Gastroesophageal sphincter (tissue), 4 donors: ENCODE data around the gene ESR2. TPM values are rescaled to one million over a fixed set of nuclear protein-coding genes. Genes with fewer than 3 reads are reported as not detected.

Experiments
- ATAC-seq: fragments of 150-250 bp; one replicate; pipeline ENCODE4 v1.9.1; 2016; ENCODE audit warnings: mild to moderate bottlenecking, moderate library complexity
- H3K27ac ChIP-seq, 4 donors: fragments of 200-600 bp; sonication (generic) in 3 of 4; 1 replicate in 3 of 4; 2 replicates in 1 of 4; pipeline ENCODE4 v1.5.1; 2016 to 2019
- H3K27me3 ChIP-seq: fragments of 200-600 bp; sonication (generic); one replicate; pipeline ENCODE4 v1.5.1; 2019
- H3K36me3 ChIP-seq, 2 donors: fragments of 200-600 bp; sonication (generic); one replicate each; pipeline ENCODE4 v1.5.1; 2019; ENCODE audit warnings: control low read depth in 1 of 2
- H3K4me1 ChIP-seq, 3 donors: fragments of 200-600 bp; sonication (generic); 1 replicate in 2 of 3; 2 replicates in 1 of 3; pipeline ENCODE4 v1.5.1; 2016 to 2019; ENCODE audit warnings: control low read depth in 2 of 3
- H3K4me3 ChIP-seq, 2 donors: fragments of 200-600 bp; sonication (generic); one replicate each; pipeline ENCODE4 v1.5.1; 2019; ENCODE audit warnings: mild to moderate bottlenecking in 1 of 2, moderate library complexity in 1 of 2
- H3K9me3 ChIP-seq, 3 donors: fragments of 200-600 bp; sonication (generic); one replicate each; pipeline ENCODE4 v1.5.1; 2017 to 2019; ENCODE audit warnings: control low read depth in 2 of 3
- CTCF ChIP-seq, 4 experiments: fragments of 200-600 bp in 2 of 4; fragments of 450-650 bp in 2 of 4; sonication (generic) in 1 of 4; IDR thresholded peaks; one replicate each; pipeline ENCODE4 v1.5.1; 2017 to 2019; ENCODE audit warnings: antibody characterized with exemption in 4 of 4, mild to moderate bottlenecking in 2 of 4, moderate library complexity in 2 of 4
- EP300 ChIP-seq: sonication (generic); formaldehyde crosslinking; IDR thresholded peaks from one replicate; pipeline ENCODE4 v1.6.1; 2017; ENCODE audit warnings: antibody characterized with exemption, mild to moderate bottlenecking
- POLR2A ChIP-seq, 2 donors: fragments of 450-650 bp; IDR thresholded peaks; one replicate each; pipeline ENCODE4 v1.6.1; 2017; ENCODE audit warnings: antibody characterized with exemption in 2 of 2, mild to moderate bottlenecking in 2 of 2, moderate library complexity in 1 of 2
- POLR2AphosphoS5 ChIP-seq: sonication (generic); formaldehyde crosslinking; IDR thresholded peaks from one replicate; pipeline ENCODE4 v1.6.1; 2017; ENCODE audit warnings: antibody characterized with exemption
- WGBS, 2 donors: methylation state at CpG; one replicate each; pipeline ENCODE4 v1.1.5; 2018; ENCODE audit warnings: low coverage in 1 of 2; 5-methylcytosine and 5-hydroxymethylcytosine counted together
- total RNA-seq, 4 donors: library from RNA; depleted of rRNA; stranded (reverse); fragments of >200 nt; gene quantifications; one replicate each; pipeline ENCODE4 v1.1.0, GENCODE V29; 2016

The ESR2 gene
- total RNA-seq, 4 donors from 2014 or later = 0.23 to 2.5 (median 0.40) TPM; not detected in 1

- Histone ChIP-seq H3K27me3 (no peaks in the 10 kb centered on the region), H3K4me1 (peaks cover 0 to 15% (median 0%) of the 10 kb centered on the region in 3 donors), H3K36me3 (peaks cover 0 to 62% of the 10 kb centered on the region in 2 donors), H3K27ac (no peak overlapping the region), H3K4me3 (no peak overlapping the region), H3K9me3 (no peaks in the 10 kb centered on the region)
- 100% methylated on average over 1 to 2 of the region's 7 CpGs for WGBS, 2 donors
- ATAC-seq = no peak
- TF ChIP-seq POLR2A (IDR thresholded peaks at IDR 0.05) (no peak), POLR2AphosphoS5 (no peak), EP300 (no peak), CTCF (IDR thresholded peaks at IDR 0.05) (no peak)
Observed at GRCh38 chr14:64208261-64208660, 85.9 kb downstream of the ESR2 start.

GRCh38 chr14:64203366-64204006 lies 90.7 kb downstream of the ESR2 start:
- no peak for ATAC-seq
- Histone ChIP-seq H3K4me3 (no peak overlapping the region), H3K4me1 (no peaks in the 10 kb centered on the region), H3K27ac (no peak overlapping the region), H3K27me3 (no peaks in the 10 kb centered on the region), H3K36me3 (peaks cover 0 to 30% of the 10 kb centered on the region in 2 donors), H3K9me3 (no peaks in the 10 kb centered on the region)
- TF ChIP-seq EP300 (no peak), POLR2A (IDR thresholded peaks at IDR 0.05) (no peak), CTCF (IDR thresholded peaks at IDR 0.05) (no peak), POLR2AphosphoS5 (no peak)
- WGBS, 2 donors = 95 to 100% methylated on average over 4 of the region's 4 CpGs

- Histone ChIP-seq H3K9me3 (no peaks in the 10 kb centered on the region), H3K27ac (no peak overlapping the region), H3K4me3 (no peak overlapping the region), H3K4me1 (no peaks in the 10 kb centered on the region), H3K36me3 (peaks cover 0 to 23% of the 10 kb centered on the region in 2 donors), H3K27me3 (no peaks in the 10 kb centered on the region)
- TF ChIP-seq CTCF (IDR thresholded peaks at IDR 0.05) (no peak), POLR2AphosphoS5 (no peak)
- WGBS, 2 donors = 90 to 95% methylated on average over 10 of the region's 10 CpGs
- ATAC-seq = no peak
Observed at GRCh38 chr14:64202716-64203115, 91.5 kb downstream of the ESR2 start.

- peaks cover 0 to 5% (median 3%) of the 10 kb centered on the region in 3 donors for H3K4me1 ChIP-seq
- H3K27me3 ChIP-seq = no peaks in the 10 kb centered on the region
- H3K4me3 ChIP-seq = no peak overlapping the region
- H3K27ac ChIP-seq = no peak overlapping the region
- peaks cover 0 to 23% of the 10 kb centered on the region in 2 donors for H3K36me3 ChIP-seq
- no peaks in the 10 kb centered on the region for H3K9me3 ChIP-seq
- WGBS, 2 donors = 81 to 86% methylated on average over 3 to 8 of the region's 18 CpGs
- no peak for ATAC-seq
- TF ChIP-seq CTCF (IDR thresholded peaks at IDR 0.05) (no peak), POLR2AphosphoS5 (no peak), EP300 (no peak), POLR2A (IDR thresholded peaks at IDR 0.05) (no peak)
Observed at GRCh38 chr14:64201921-64202545, 92.1 kb downstream of the ESR2 start.

DNA sequence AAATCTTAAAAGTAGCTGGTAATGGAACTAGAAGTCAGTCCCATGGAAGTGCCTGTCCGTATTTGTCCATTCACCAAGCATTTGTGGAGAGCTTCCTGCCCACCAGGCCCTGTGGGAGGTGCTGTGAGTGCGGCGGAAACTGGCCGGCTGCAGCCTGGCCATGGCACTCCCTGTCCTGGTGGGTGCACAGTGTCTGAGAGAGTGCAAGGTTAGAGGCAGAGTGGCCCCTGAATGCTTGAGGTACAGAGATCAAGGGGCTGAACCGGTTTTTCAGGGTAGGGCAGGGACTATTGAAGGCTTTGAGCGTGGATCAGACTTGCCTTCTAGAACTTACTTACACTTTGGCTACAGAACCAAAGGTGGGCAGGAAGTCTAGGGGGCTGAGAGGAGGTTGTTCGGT lies 92.9 kb downstream of the ESR2 start:
- WGBS, 2 donors = 82% methylated on average over 2 of the region's 7 CpGs; no CpG with 5 or more reads in 1 of the 2 donors
- Histone ChIP-seq H3K27me3 (no peaks in the 10 kb centered on the region), H3K9me3 (no peaks in the 10 kb centered on the region), H3K4me1 (peaks cover 0 to 13% (median 9%) of the 10 kb centered on the region in 3 donors), H3K36me3 (peaks cover 0 to 23% of the 10 kb centered on the region in 2 donors), H3K4me3 (no peak overlapping the region), H3K27ac (no peak overlapping the region)
- TF ChIP-seq POLR2AphosphoS5 = no peak
- no peak for TF ChIP-seq EP300
- no peak for TF ChIP-seq CTCF (IDR thresholded peaks at IDR 0.05)
- no peak for TF ChIP-seq POLR2A (IDR thresholded peaks at IDR 0.05)
- ATAC-seq = no peak
